GM21526 (cell line): ENCODE measurements around the gene TEKT3.

ENCODE experiments used
- ATAC-seq: cut with Tn5 transposase; IDR thresholded peaks from one replicate; pipeline ENCODE4 v1.9.1; 2021; ENCODE audit warnings: moderate library complexity; ENCODE audit not compliant: unreplicated experiment, low FRiP score

TEKT3 gene

DNA sequence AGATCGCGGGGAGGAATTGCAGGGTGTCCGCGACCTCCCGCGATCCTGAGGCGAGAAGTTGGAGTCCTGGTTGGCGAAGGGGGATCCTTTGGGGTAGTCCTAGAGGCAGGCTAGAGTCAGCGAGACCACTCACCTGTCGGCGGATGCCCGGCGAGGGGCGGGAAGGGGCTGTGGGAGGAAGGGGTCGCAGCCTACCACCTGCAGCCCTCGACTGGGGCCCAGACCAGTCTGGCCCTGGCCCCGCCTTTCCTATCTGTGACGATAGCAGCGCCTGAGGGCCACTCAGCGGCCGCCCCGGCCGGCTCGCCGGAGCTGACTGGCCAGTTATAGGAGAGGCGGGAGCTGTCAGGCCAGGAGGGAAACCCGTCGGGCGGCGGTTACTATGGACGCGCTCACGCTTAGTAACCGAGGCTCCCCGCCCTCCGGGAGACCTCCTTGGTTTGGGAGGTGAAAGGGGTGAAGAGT is at the start of gene TEKT3:
Gene TEKT3 (minus strand): TSS at position 213 of the 465 bp plus-strand sequence. CDS start 10,012 bp downstream, outside the sequence.
- no peak for ATAC-seq

DNA sequence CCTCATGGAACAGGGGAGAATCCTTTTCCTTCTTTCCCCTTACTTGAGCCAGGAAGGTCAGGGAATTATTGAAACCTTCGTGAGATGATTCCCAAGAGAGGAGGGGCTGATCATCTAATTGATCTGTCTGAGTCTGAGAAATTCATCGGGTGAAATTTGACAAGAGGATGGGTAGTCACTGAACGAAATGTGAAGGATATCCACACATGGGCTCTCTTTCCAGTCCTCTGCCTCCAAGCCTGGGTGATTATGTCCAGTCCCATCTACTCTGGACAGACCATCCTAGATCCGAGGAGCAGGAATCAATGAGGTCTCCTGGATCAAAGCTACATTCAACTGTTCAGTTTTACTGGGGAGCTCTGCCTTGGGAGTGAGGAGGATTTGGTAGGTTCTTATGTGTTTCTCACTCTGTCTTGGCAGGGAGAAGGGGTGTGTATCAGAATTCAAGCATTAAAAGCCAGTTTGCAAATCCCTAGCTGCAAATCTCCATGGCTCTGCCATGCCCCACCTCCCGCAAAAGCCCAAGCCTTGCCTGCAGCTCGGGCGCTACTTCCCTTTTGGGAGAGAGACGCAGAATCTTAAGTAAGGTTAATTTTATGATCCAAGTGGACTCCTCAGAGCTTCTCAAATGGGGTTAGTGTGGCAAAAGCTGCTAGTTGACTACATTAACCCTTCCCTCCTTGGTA is 47.1 kb upstream of the TEKT3 start:
- no peak for ATAC-seq

- no peak for ATAC-seq
Measured at GRCh38 chr17:15386083-15386482, 44.7 kb upstream of the TEKT3 start.

- ATAC-seq: no peak
Measured at GRCh38 chr17:15385305-15385704, 43.9 kb upstream of the TEKT3 start.

DNA sequence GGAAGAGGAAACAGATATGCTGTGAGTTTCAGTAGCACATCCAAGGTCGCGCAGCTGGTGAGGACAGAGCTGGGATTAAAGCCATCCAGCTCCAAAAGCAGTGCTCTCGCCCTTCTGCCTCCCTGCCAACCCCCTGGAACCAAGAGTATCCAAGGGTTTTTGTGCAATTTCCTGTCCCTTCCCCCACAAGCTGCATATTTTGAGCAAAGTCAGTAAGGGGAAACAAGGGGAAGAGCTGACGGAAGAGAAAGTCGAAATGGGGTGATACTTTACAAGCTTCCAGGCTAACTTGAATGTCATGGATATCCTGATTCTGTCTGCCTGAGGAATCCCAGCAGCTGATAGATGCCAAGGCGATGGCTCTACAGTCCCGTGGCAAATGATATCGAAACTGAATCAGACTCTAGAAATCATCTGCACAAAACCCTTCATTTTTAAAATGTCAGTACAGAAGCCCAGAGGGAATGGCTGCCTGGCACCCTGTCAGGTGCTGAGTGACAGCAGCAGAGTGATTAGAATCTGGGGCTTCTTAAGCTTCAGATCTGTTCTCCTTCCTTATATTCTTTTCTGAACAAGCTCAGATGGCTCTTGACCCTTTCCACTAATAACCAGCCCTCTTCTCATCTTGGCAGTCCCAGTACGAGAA is 42.9 kb upstream of the TEKT3 start:
- ATAC-seq: no peak

GRCh38 chr17:15382914-15383313 is 41.5 kb upstream of the TEKT3 start:
- ATAC-seq: no peak

DNA sequence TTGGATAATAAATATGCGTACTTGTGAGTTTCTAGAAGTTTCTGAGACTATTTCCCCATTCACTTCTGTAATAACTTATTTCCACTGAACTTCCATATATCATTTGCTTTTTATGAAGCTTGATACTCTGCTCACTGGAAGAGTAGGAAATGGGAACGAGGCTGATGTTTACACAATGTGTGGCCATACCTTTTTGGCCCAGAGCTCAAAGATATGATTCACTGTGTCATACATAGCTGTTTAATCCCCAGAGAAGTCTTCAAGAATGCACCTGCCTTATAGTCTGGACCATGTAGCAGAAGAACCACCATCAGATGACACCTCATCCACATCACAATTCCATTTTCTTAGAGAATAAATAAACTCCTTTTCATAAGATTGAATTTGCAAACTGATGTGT is 40.3 kb upstream of the TEKT3 start:
- ATAC-seq: no peak

DNA sequence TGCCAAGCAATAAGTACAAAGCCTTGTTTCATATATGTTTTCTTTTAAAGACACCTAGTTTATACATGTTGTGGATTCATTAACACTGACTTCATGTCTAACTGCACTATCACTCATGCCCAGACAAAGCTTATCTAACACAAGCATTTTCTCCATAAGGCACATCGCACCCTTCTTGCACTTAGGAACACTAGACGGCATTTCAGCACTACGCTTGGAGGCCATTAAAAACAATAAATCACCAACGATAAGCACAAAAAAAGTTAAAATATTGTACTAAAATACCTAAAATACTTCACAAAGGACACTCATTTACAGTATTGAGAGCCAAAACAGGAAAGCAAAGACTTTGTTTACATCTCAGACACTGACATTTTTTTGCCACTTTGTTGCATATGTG is 39.0 kb upstream of the TEKT3 start:
- no peak for ATAC-seq

DNA sequence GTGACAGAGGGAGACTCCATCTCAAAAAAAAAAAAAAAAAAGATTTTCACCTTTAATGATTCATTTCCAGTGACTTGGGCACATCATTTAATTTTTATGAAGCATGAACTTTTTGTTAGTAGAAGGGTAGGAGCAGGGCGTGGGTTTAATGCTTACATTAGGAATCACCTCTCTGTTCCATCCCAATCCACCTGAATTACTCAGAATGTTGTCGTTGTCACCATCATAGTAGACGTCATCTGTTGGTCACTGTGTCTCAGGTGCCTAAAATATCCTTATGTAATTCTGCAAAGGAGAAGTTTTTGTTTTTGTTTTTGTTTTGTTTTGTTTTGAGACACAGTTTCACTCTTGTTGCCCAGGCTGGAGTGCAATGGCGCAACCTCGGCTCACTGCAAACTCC is 38.3 kb upstream of the TEKT3 start:
- ATAC-seq: no peak

GRCh38 chr17:15378243-15378642 is 36.8 kb upstream of the TEKT3 start:
- no peak for ATAC-seq

DNA sequence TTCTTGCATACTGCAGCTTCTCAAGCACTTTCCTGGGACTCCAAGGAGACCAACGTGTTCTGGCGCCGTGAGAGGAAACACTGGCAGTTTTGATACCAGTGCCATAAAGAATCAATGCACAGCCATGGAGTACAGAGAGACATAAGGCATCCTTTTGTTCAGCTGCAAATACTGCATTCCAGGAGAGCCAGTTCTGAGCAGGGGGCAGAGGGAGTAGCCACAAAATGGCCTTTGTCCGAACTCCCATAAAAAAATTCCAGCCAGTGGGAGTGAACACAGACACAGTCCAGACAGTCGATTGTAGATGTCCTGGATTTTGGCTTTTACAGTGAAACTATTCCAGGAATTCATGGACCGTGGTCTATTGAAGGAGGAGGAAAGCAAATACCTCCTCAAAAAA is 36.2 kb upstream of the TEKT3 start:
- ATAC-seq: no peak

DNA sequence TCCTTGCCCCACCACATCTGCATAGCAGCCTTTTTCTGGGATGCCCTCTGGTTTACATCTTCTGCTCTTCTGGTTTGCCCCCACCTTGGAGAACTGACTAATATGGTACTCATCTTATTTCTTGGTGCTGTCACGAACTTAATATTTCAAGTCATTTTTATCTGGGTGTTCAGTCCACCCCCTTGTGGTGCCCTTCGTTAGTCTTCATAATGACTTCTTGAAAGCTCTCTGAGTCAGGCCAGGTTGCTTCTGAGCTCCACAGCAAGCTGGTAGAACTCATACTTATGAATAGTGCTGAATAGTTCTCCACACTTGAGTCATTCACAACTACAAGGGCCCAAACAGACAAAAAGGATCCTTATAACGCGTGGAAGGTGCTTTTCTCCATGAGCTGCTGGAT is 35.8 kb upstream of the TEKT3 start:
- ATAC-seq: no peak

DNA sequence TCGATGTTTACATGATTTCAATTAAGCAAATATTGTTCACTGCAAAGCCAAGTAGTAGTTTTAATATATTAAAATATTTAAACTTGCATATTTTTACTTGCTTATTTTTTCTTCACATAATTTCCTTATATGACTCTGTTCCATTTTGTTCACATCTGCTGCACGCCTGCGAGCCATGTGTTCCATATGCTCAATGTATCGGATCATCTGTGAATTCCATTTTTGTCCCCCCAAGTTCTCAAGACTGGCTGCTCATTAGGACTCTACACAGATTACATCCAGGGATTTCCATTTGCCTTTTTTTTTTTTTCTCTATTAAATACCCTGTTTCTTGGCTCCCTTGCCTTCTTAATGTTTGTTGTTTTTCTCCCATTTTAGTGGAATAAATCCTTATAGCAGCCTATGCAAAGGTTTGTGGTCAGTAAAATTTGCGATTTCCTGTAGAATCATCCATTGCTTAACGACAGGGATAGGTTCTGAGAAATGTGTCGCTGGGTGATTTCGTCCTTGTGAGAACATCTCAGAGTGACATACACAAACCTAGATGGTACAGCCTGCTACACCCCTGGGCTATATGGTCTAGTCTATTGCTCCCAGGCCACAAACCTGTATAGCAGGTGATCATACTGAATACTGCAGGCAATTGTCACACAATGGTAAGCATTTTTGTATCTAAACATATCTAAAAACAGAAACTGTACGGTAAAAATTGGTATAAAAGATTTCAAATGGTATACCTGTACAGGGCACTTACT is 30.2 kb upstream of the TEKT3 start:
- no peak for ATAC-seq

GRCh38 chr17:15368600-15368999 is 27.2 kb upstream of the TEKT3 start:
- ATAC-seq: no peak

DNA sequence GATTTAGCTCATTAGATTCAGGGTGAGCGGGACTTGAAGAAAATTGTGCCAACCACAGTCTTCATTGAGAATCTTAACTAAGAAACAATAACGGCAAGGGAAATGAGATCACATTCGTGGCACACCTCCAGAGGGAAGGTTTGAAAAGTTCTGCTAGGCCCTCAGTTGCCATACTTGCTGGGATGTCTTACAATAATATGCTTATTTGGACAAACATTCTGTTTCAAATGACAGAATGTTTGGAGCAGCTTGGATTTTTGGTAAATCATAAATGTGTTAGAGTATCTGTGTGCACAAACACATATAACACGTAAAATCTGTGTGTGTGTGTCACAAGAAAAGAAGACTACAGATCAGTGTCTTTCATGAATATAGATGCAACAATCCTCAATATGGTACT is 24.6 kb upstream of the TEKT3 start:
- ATAC-seq: no peak

DNA sequence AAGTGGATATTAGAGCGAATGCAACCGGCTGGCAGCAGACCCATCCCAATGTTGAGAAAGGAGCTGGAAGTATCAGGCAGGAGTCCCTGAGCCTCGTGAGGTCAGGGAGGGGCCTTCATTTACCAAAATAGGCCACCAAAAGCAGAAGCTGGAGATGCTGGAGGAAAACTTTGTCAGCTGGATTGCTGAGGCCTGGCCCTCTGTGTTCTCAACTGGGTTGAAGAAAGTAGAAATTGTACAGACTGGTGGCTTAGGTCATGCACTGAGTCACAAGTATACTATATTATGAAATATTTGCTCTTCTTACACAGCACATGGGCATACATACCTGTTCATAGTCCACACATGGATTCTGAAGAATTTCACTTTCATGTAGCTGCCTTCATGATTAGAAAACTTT is 23.2 kb upstream of the TEKT3 start:
- no peak for ATAC-seq

DNA sequence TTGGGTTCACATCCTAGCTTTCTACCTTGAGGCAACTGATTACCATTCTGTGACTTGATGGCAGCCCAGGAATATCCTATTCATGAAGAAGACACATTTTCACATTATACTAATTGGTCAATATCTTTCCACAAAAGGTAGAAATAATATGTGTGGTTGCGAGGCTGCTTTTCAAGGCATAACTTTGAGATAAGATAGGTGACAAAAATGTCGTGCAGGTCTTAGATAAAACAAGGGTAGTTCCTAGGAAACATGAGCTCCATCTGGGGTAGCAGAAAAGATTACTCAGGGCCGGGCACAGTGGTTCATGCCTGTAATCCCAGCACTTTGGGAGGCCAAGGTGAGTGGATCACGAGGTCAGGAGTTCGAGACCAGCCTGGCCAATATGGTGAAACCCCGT is 22.3 kb upstream of the TEKT3 start:
- ATAC-seq: no peak

DNA sequence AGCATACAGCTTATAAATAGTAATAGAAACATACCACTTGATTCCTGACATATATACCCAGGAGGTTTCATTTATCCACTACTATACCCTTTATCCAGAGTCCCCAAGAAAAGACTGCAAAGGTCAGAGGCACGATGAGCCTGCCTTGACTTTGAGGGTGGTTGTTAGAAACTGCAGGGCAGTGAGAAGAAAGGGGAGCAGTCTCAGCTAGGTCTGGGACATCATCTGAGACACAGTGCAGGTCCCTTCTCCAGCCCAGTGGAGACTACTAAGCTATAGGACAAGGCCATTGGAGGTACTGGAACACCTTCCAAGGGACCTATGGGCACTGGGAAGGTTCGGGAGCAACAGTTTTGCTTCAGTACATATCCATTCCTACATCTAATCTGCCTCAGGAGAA is 20.2 kb upstream of the TEKT3 start:
- ATAC-seq: no peak

DNA sequence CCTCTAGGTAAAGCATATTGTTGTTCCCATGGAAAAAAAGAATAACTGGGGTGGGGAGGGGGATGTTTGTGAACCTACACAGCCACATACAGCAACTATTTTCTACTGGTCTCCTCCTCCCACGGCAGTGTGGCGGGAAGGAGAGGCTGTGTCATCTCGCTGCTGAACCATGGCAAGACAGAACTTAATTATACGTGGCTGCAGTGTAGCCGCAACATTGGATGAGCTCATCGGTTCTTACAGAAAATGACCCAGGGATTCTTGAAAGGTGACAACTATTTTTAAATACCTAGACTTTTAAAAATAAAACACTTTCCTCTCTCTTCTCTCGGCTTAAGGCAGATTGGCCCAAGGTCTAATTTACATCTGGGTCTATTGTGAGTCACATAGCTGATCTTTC is 19.8 kb upstream of the TEKT3 start:
- no peak for ATAC-seq

GRCh38 chr17:15354256-15354655 is 12.9 kb upstream of the TEKT3 start:
- ATAC-seq: no peak

DNA sequence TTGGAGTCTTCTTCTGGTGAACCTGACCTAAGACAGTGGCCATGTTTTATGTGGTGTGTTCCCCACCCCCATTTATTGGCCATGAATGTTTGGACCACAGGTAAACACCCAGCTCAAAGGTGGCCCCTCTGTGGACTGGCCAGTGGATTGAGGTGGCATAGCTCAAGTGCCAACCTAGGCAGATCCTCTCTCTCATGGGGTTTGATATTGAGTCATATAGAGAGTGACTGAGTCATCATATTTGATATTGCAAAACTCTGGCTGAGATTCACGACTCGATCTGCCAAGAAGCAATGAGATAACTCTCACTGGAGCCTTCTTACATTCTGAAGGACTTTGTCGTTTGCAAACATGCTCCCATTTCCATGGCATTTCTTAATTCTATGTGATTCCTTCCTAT is 10.5 kb upstream of the TEKT3 start:
- ATAC-seq: no peak

- ATAC-seq: no peak
Measured at GRCh38 chr17:15351478-15351840, 10.1 kb upstream of the TEKT3 start.
